Fibroblast of skin of left biceps (primary cell): ENCODE results near the gene PCGF1.

Experiments
- DNase-seq, 2 experiments: peaks; one replicate each; pipeline ENCODE4 v3.0.0-alpha.2; 2013; ENCODE audit warnings: low read depth in 2 of 2

The PCGF1 gene

DNA sequence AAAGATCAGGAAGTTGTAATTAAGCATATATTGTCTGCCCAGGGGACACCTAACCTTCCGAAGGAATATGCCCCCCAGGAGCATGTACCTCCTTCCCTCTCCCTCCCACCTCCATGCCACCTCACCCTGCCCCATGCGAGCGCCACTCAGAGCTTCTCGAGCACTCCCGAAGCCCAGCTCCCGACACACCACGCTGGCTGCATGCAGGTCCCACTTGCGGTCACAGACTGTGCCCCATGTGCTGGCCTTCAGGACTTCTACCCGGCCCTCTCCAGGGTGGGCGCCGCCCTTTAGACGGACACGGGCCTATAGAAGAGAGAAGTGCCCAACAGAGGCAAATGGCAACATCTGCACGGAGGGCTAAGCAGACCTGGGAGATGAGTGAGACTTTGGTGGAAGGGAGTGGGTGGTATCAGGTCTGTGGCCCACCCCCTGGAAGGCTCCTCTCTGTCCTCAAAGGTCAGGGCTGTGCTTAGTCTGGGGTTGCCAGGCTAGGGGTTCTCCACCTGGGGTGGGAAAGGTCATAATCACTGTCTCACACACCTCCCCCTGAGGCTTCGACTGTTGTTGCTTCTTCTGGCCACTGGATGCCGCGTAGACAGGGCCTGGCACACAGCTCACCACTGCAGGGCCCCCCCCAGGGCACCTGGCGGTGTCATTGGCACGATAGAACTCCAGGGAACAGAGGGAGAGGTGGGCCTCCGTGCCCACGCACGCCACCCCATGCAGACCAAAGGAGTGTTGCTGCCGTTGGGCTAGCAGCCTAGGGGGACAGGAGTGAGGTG lies 28.9 kb upstream of the PCGF1 start:
- DNase-seq = no peak

DNA sequence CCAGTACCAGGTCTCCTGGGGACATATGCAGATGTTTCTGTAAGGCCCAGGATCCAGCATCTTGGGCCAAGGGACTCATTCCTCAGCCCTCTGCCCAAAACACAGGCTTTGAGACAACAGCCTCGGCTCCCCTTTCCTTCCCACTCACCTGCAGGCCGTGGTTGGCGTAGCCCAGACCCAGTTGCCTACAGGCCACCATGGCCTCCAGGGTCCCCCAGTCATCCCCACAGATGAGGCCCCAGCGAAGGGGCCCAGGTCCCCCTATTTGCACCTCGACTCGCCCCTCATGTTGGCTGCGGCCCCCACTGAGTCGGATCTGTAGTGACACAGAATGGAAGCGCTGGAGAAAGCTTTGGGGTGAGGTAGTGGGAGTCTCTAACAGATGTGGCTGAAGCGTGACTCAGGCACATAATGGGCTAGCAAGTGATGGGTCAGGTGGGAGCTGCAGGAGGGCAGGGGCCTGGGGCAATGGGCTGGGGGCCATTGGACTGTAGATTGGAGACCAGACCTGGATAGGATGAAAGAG lies 28.0 kb upstream of the PCGF1 start:
- DNase-seq = no peak

DNA sequence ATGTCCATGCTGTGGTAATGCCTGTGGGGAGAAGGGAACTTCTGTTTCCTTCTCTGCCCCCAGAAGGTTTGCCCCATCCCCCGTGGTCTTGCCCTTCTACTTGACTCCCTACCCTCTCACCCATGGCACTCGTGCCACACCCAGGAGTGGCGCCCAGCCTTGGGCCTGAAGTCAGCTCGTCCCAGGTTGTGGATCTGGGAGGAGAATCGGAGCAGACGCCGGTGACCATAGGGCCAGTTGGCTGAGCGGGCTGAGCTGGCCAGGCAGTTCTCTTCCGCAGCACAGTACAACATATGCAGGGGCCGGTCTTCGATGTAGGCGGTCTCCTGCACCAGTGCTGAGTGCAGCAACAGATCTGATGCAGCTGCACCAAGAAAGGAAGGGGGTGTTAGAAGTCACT lies 26.9 kb upstream of the PCGF1 start:
- DNase-seq = no peak

DNA sequence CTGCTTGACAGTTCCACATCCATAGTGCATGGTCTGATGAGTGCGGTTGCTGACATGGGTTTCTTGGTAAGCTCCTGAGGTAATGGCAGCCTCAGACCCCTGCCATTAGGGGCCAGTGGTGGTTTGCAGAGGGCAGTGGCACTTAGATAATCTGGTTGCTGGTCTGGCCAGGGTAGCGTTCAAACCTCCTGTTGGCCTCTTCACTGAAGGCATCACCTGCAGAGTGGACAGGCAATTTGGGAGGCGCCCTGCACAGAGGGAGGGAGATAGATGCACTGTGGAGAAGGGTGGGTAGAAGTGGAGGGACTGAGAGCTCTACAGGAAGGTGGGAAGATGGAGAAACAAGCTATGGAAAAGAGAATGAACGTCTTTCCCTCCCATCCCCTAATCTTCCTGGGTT lies 26.0 kb upstream of the PCGF1 start:
- no peak for DNase-seq

DNA sequence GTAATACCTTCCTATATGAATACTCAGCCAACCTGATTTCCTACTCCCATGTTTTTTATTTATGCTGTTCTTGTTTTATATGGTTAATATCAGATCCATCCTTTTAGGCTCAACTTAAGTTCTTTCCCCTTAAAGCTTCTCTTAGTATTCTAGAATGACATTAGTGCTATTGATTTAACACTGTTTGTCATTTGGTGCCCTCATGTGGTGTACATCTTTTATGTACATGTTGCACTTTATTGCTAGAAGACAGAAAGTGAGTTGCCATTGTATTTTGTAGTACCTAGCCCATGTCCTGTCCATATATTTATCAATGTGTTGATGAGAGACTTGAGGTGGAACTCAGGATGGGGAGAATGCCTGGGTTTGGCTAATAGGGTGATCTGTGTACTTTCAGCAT lies 24.7 kb upstream of the PCGF1 start:
- no peak for DNase-seq

DNA sequence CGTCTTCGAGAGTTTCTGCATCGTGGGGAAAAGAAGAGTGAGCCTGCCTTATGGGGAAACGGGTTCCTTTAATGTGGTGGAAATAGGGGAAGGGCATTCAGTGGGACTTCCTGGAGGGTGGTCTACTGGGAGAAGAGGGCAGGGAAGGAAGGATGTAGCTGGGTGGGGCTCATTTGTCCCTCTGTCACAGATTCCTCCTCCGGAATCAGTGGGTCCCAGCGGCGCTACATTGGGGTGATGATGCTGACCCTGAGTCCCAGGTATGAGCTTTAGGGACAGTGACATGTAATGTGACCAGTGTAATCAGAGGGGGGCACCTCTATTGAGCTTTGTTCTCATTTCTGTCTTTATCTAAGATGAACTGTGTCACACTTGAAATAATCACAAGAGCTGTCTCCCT lies 24.2 kb upstream of the PCGF1 start:
- no peak for DNase-seq

DNA sequence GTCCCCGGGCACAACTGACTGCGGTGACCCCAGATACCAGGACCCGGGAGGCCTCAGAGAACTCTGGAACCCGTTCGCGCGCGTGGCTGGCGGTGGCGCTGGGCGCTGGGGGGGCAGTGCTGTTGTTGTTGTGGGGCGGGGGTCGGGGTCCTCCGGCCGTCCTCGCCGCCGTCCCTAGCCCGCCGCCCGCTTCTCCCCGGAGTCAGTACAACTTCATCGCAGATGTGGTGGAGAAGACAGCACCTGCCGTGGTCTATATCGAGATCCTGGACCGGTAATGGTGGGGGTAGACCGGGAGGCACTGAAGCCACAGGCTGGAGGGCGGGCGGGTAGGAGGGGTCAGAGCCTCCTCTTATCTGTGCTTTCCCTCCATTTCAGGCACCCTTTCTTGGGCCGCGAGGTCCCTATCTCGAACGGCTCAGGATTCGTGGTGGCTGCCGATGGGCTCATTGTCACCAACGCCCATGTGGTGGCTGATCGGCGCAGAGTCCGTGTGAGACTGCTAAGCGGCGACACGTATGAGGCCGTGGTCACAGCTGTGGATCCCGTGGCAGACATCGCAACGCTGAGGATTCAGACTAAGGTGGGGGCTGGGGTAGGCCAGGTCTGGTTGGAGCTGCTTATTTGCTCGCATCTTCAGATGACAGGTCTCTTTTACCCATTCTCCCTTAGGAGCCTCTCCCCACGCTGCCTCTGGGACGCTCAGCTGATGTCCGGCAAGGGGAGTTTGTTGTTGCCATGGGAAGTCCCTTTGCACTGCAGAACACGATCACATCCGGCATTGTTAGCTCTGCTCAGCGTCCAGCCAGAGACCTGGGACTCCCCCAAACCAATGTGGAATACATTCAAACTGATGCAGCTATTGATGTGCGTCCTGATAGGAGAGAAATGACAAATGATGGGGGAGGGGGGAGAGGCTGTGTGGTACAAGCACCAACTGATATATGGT lies 23.0 kb upstream of the PCGF1 start:
- no peak for DNase-seq

DNA sequence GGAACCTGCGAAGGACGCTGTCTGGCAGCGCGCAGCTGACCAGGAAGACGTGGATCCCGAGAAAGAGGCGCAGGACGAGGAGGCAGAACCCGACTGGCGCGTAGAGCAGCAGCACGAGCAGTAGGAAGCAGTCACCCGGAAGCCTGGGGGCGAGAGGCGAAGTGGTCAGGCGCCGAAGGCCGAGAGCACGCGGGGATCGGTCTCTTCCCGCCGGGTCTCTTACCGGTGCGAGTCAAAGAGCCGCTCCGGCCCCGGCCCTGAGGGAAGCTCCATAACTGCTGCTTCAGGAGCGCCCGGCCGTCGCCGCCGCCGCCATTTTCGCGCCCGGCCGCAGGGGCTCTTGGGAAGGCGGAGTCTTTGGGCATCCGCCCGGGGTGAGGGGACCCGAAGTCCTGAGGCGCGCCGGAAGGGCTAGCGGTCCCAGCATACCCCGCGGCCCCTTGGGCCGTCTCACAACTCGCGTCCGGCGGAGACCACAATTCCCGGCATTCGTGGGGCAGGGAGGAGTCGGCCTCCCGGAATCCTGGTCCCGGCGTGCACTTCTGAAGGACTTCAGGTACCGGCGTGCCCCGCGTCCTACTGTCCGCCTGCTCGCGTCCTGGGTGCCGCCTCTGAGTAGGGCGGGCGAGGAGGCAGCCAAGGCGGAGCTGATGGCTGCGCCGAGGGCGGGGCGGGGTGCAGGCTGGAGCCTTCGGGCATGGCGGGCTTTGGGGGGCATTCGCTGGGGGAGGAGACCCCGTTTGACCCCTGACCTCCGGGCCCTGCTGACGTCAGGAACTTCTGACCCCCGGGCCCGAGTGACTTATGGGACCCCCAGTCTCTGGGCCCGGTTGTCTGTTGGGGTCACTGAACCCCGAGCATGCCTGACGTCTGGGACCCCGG lies 22.1 kb upstream of the PCGF1 start, which contains the start of the genes AUP1 and HTRA2:
TSS of gene AUP1 (minus strand) at position 350 of the 882 bp plus-strand sequence. CDS start at position 273, 77 bp downstream.
TSS of gene HTRA2 (plus strand) at position 577 of the 882 bp plus-strand sequence. CDS start at position 651, 74 bp downstream.
- DNase-seq = peak; percentile 97 to 98

DNA sequence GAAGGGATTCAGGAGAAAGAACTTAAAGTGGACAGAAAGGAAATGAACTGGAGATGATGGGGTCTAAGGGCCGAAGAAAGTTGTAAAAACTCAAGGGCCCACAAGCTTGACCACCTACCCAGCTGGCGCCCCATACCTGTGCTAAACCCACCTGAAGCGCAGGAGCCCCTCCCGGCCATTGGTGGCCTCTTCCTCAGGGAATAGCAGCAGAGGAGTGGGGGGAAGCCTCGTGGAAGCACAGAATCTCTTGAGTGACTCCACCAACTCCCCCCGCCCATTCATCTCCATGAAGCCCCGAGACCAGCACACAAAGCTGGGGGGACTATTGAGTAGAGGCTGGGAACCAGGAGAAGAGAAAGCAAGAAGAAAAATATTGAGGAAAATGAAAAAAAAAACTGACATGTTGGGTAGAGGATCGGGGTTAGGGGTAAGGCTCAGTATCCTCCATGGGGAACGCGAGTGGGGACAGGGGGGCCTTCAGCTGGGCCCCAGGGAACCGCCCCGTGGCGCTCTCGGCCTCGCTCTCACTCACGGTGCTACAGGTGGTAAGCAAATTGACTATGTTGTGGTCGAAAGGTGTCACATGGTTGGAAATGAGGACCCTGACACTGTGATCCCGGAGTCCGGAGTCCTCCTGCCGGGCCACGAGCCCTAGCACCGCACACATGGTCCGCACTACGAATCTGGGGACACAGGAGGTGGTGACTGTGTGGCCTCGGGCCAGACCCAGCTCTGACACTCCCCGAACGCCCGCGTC lies 21.3 kb upstream of the PCGF1 start:
- no peak for DNase-seq

DNA sequence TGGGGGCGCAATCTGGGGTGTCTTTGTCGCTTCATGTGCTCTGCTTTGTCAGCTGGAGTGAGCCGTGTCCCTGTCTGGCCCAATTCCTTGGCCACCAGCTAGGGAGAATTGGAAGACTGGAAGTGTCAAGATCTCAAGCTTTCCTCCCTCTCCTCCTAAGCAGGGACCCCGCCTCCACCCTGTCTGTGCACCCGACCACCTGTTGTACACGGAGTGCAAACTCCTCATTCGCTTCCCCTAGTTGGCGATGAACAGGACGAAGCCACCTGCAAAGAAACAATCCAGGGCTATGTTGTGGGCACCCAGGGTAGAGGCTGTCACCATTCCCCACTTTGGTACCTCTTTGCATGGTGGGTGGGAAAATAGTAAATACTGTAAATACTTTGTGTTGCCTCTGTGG lies 20.2 kb upstream of the PCGF1 start:
- DNase-seq = no peak

DNA sequence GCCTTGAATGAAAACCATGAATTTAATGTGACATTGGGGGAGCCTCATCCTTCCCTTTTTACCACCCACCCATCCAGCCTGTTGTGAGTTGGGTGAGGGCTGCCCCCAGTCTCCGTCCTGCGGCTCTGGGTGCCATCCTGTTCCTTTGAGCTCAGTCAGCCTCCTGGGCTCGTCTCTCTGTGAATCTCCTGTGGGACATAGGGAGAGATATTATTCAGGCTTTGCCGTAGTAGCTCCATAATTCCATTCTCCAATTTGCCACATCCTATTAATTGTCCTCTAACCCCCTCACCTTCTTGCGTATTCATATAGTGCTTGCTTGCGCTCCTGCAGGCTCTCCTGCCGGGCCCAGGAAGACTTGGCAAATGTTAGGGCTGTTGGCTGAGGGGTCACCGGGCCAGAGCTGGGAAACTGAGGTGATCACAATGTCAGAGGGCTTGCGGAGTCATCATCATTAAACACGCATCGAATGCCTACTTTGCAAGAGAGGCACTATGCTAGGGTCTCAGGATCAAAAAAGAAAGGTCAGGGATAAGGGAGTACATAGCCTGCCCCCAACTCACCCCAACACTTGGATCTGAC lies 19.2 kb upstream of the PCGF1 start:
- DNase-seq = no peak

DNA sequence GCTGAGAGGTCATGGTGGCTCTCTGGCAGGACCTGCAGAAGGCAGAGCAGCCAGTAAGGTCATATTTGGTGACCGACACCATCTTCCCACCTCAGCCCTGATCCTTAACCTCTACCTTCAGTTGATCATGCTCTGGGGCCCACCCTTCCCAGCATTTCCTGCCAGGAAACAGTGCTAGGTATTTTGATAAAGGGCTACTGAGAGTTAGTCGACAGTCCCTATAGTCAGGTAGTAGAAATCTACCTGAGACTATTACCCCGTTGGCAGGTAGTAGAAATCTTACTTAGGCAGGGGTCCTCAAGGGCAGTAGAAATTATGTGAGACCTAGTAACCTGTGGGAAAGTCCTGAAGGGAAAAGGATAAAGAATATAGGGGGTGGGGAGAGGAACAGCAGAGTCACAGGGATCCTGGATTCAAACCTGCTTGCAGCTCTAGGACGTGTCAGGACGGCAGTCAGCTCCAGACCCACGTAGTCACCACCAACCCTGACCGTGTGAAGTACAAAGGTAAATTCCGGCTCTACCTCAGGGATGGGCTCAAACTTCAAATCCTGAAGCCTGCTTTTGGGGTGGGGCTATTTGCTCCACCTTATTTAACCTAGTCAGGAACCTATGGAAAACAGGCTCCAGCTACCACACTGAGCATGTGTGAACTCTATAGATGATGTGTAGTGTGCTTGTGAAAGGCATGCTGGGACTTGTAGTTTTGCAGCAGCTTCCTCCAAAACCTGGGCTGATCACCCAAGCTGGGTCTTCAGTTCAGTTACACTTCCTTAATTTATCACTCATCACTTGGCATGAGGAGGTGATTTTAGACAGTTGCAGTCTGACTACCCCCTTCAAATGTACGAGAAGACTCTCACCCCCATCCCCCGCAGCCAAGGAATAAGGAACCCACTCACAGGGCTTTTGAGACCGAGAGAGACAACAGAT lies 18.5 kb upstream of the PCGF1 start, which contains the start of gene DQX1:
TSS of gene DQX1 (minus strand) at position 515 of the 932 bp plus-strand sequence. CDS start at position 13, 502 bp downstream.
- no peak for DNase-seq

DNA sequence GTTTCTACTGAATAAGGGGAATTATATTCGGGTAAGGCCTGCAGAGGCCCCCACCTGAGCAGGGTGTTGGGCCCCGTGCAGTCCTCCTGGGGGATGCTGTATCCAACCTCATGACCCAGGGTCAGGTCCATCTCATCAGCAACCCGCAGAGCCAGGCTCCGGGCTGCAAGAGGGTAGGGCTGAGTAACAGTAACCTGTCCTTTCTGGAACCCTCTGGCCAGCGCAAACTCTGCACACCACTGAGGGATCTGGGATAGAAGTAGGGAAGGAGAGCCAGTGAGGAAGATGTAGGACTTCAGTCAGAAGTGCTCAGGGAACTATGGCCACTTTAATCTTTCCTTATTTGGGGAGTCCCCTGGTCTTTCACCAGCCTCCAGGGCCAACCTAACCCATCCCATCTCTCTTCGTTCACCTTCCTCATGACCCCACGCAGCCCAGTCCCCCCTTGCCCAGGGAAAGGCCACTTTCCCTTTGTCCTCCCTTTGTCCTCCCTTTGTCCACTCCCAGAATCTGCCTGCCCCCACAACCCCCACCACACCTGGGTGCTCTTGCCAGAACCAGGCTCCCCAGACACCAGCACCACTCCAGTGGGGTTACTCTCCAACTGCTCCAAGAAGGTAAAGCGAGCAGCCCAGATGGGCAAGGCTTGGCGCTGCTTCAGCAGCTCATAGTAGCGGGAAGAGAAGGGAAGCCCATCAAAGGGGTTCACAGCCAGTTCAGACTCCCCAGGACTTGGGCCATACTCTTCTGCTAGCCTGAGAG lies 17.6 kb upstream of the PCGF1 start:
- DNase-seq = no peak

DNA sequence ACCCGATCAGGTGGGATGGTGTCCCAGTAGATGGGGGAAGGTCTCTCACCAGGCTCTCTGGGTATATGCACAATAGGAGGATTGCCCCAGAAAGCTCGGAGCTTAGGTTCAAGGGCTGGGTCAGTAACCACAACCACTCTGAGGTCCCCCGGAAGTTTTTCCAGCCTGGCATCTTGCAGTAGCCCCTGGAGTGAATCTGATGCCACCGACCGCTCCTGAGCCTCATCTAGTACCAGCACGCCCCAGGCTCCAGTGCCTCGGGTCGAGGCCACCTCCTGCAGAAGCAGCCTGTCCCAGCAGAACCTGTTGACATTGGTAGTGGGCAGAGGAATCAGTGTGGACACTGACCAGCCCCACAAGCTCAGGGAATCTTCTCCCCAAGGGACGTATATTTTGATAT lies 16.5 kb upstream of the PCGF1 start:
- no peak for DNase-seq

DNA sequence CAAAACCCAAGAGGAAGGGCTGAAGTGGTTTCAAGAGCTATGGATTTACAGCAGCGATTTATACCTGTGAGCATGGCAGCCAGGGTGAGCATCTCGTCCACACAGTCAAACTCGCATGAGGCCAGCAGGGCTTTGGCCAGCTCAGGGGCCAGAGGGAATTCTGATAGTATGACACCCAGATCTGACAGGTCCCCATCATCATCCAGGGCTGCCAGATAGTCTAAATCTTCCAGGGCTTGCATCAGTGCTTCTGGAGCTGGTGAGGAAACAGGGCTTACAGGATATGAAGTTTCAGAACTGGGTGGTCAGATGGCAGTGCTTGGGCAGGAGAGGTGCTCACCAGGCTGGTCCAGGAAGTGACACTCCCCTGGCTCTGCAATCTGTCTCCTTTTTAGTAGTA lies 15.0 kb upstream of the PCGF1 start:
- DNase-seq = no peak

DNA sequence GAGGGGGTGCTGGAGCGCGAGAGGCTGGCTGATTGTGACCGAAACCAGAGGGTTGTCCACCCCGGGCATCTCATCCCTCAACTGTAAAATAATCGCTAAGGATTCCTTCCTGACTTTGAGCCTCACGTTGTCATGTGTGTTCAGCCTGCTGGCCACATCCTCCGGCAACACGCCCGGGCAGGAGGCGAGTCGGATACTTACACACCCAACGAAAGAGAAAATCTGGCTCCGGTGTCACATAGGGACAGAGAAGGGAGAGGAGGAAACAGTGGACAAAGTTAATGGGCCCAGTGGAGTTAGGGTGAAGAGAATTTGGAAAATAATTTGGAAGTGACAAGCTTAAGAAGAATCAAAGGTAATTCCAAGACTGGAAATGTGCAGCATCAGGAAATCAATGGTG lies 9.2 kb upstream of the PCGF1 start:
- DNase-seq = no peak

DNA sequence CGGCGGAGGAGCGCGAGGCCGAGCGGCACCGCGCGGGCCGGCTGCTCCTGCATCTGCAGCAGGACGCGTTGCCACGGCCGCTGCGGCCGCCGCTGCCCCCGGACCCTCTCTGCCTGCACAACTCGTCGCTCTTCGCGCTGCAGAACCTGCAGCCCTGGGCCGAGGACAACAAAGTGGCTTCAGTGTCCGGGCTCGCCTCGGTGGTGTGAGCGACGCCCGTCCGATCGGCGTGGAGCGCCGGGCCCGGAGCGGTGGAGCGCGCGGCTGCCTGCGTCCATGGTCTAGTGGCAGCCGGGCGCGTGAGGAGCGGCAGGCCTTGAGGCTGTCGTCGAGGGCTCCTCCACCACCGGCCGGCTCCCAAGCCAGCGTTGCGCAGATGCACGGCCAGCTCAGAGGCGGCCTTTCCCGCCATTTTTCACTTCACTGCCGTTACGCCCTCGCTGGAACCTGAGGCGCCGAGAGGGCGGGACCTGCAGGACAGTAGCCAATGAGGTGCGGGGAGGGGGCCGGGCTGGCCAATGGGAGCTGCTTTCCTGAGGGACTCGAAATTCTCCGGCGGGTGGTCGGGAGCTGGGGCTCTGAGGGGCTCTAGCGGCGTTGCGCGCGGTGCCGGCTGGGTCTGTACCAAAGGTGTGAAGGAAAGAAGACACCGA lies 8.6 kb upstream of the PCGF1 start:
- no peak for DNase-seq
